OCI-LY3 (cell line): Measurements from ENCODE around the gene ANKRD44.
A peak's percentile ranks its signal among the peaks of the same experiment; 100 is the strongest.
"Not testable (repeated sequence)": the region's sequence is repeated elsewhere in the genome, so short reads cannot be mapped to it uniquely, and the experiment has no call there.

ENCODE experiments used
- H2AFZ ChIP-seq: fragments of 200-600, 300-600 bp; shearing (Covaris generic); 2 replicates; pipeline ENCODE4 v1.6.0; 2014; ENCODE audit warnings: antibody characterized with exemption, low read depth, low read length
- H3K27ac ChIP-seq: fragments of 200-600, 300-600 bp; sonication (generic); 2 replicates; pipeline ENCODE4 v1.5.1; 2014; ENCODE audit warnings: mild to moderate bottlenecking, low read length, moderate library complexity, mixed read lengths
- H3K27me3 ChIP-seq: fragments of 200-600, 300-600 bp; sonication (generic); 2 replicates; pipeline ENCODE4 v1.6.1; 2014; ENCODE audit warnings: low read depth, low read length, mixed read lengths
- H3K36me3 ChIP-seq: fragments of 200-600, 300-600 bp; sonication (generic); replicated peaks from 2 replicates; pipeline ENCODE3; 2014; ENCODE audit warnings: low read depth, low read length, mixed read lengths
- H3K4me1 ChIP-seq: fragments of 300-600, 200-600 bp; sonication (generic); 2 replicates; pipeline ENCODE4 v1.6.1; 2014; ENCODE audit warnings: low read length, mixed read lengths
- H3K4me2 ChIP-seq: fragments of 200-600, 300-600 bp; sonication (generic); 2 replicates; pipeline ENCODE4 v1.6.1; 2014; ENCODE audit warnings: low read length, mixed read lengths
- H3K4me3 ChIP-seq: fragments of 300-600, 200-600 bp; sonication (generic); 2 replicates; pipeline ENCODE4 v1.5.1; 2014; ENCODE audit warnings: antibody characterized with exemption, mild to moderate bottlenecking, low read length, moderate library complexity
- H3K79me2 ChIP-seq: fragments of 300-600, 200-600 bp; shearing (Covaris generic); 2 replicates; pipeline ENCODE4 v1.6.1; 2014; ENCODE audit warnings: mild to moderate bottlenecking, low read length, mixed read lengths
- H3K9ac ChIP-seq: fragments of 300-600, 200-600 bp; shearing (Covaris generic); 2 replicates; pipeline ENCODE4 v1.6.0; 2014; ENCODE audit warnings: mild to moderate bottlenecking, low read length, moderate library complexity
- H3K9me3 ChIP-seq: fragments of 200-600, 300-600 bp; shearing (Covaris generic); 2 replicates; pipeline ENCODE4 v1.6.1; 2014; ENCODE audit warnings: low read length, mixed read lengths; ENCODE audit not compliant: insufficient read depth
- H4K20me1 ChIP-seq: fragments of 200-600, 300-600 bp; sonication (generic); 2 replicates; pipeline ENCODE4 v1.6.1; 2016; ENCODE audit warnings: low read length, mixed read lengths; ENCODE audit not compliant: insufficient read depth
- EZH2phosphoT487 ChIP-seq: fragments of 200-600 bp; shearing (Covaris generic); IDR thresholded peaks from 2 replicates; pipeline ENCODE4 v1.6.1; 2018; ENCODE audit warnings: antibody characterized with exemption, mixed run types, low read depth
- TF ChIP-seq, protein P1 (sequence below): fragments of 200-600, 300-600 bp; sonication (generic); IDR thresholded peaks from 2 replicates; pipeline ENCODE4 v1.5.1; 2014; ENCODE audit warnings: antibody characterized with exemption, low read length, low read depth

The ANKRD44 gene

GRCh38 chr2:197024206-197024605 is 286.4 kb downstream of the ANKRD44 start:
- H3K79me2 ChIP-seq, result no peaks in the 10 kb centered on the region
- H3K27ac ChIP-seq, result no peak overlapping the region
- H3K27me3 ChIP-seq, result no peaks in the 10 kb centered on the region
- H2AFZ ChIP-seq, result no peak overlapping the region
- no peaks in the 10 kb centered on the region for H3K4me1 ChIP-seq
- no peaks in the 10 kb centered on the region for H3K9me3 ChIP-seq
- H3K9ac ChIP-seq, result no peak overlapping the region
- TF ChIP-seq, protein P1, sequence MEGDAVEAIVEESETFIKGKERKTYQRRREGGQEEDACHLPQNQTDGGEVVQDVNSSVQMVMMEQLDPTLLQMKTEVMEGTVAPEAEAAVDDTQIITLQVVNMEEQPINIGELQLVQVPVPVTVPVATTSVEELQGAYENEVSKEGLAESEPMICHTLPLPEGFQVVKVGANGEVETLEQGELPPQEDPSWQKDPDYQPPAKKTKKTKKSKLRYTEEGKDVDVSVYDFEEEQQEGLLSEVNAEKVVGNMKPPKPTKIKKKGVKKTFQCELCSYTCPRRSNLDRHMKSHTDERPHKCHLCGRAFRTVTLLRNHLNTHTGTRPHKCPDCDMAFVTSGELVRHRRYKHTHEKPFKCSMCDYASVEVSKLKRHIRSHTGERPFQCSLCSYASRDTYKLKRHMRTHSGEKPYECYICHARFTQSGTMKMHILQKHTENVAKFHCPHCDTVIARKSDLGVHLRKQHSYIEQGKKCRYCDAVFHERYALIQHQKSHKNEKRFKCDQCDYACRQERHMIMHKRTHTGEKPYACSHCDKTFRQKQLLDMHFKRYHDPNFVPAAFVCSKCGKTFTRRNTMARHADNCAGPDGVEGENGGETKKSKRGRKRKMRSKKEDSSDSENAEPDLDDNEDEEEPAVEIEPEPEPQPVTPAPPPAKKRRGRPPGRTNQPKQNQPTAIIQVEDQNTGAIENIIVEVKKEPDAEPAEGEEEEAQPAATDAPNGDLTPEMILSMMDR, result no peak
- TF ChIP-seq EZH2phosphoT487, result no peak
- no peak overlapping the region for H3K4me2 ChIP-seq
- peaks cover 5% of the 10 kb centered on the region for H3K36me3 ChIP-seq
- H3K4me3 ChIP-seq, result no peak overlapping the region
- H4K20me1 ChIP-seq, result no peaks in the 10 kb centered on the region

GRCh38 chr2:197020921-197021320 is 289.7 kb downstream of the ANKRD44 start:
- not testable (repeated sequence) for H3K4me3 ChIP-seq, H3K4me2 ChIP-seq, H2AFZ ChIP-seq, H3K9me3 ChIP-seq, H3K36me3 ChIP-seq, H3K27ac ChIP-seq, H3K79me2 ChIP-seq, H3K4me1 ChIP-seq, H3K27me3 ChIP-seq, H3K9ac ChIP-seq, H4K20me1 ChIP-seq

DNA sequence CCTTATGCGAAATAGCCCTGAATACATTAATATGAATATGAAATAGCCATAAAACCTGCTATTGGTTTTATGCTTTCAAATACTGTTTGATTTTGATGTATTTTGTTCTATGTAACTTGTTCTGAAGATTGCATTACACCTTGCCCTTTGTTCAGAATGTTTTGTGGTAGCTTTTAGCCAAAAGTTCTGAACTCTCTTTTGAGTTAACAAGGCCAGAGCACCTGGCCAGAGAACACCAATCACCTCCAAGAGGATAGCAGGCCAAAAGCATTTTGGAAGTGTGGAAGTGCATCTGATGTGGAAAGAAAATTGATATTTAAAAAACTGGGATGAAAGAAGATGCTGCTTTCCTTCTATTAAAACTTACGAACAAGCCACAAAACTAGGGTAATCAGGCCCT is 297.5 kb downstream of the ANKRD44 start:
- H3K9me3 ChIP-seq, result no peaks in the 10 kb centered on the region
- H3K27me3 ChIP-seq, result no peaks in the 10 kb centered on the region
- no peak overlapping the region for H3K9ac ChIP-seq
- no peak overlapping the region for H3K4me3 ChIP-seq
- H4K20me1 ChIP-seq, result no peaks in the 10 kb centered on the region
- no peak overlapping the region for H3K27ac ChIP-seq
- TF ChIP-seq, protein P1, result no peak
- no peak for TF ChIP-seq EZH2phosphoT487
- H3K4me2 ChIP-seq, result no peak overlapping the region
- peaks cover 4% of the 10 kb centered on the region for H3K36me3 ChIP-seq
- no peaks in the 10 kb centered on the region for H3K79me2 ChIP-seq
- peaks cover 21% of the 10 kb centered on the region for H3K4me1 ChIP-seq
- no peak overlapping the region for H2AFZ ChIP-seq

- Histone ChIP-seq H3K36me3 (peaks cover 4% of the 10 kb centered on the region), H3K27me3 (no peaks in the 10 kb centered on the region), H3K9me3 (no peaks in the 10 kb centered on the region), H3K9ac (no peak overlapping the region), H3K4me2 (peak overlapping the region; percentile 12), H3K79me2 (no peaks in the 10 kb centered on the region), H3K4me3 (no peak overlapping the region), H2AFZ (no peak overlapping the region), H3K27ac (peak overlapping the region; percentile 25), H4K20me1 (no peaks in the 10 kb centered on the region), H3K4me1 (peaks cover 21% of the 10 kb centered on the region)
- no peak for TF ChIP-seq EZH2phosphoT487
- TF ChIP-seq, protein P1, result peak; percentile 87
Observed at GRCh38 chr2:197011801-197012641, 298.6 kb downstream of the ANKRD44 start.
